Panc1 (cell line): ENCODE results near the gene APBB3.

Experiments used
- CTCF ChIP-seq: fragments of 450-650 bp; IDR thresholded peaks from 2 replicates; pipeline ENCODE4 v1.5.1; 2017; ENCODE audit warnings: mild to moderate bottlenecking
- POLR2AphosphoS5 ChIP-seq: IDR thresholded peaks from 2 replicates; pipeline ENCODE4 v1.6.1; 2012; ENCODE audit warnings: mild to moderate bottlenecking, low read depth, low read length, moderate library complexity
- SIN3A ChIP-seq: IDR thresholded peaks from 2 replicates; pipeline ENCODE4 v1.6.1; 2012; ENCODE audit warnings: low read depth, mild to moderate bottlenecking, low read length, moderate library complexity, borderline replicate concordance; ENCODE audit not compliant: insufficient read depth

- TF ChIP-seq CTCF, result no peak
- no peak for TF ChIP-seq POLR2AphosphoS5
- no peak for TF ChIP-seq SIN3A
Measured at GRCh38 chr5:140545606-140546005, 18.8 kb downstream of the APBB3 start.
